IgD-negative memory B cell (primary cell): ENCODE data around the gene PDZK1IP1. TPM values are rescaled to one million over a fixed set of nuclear protein-coding genes. Genes with fewer than 3 reads are reported as not detected.

Experiments
- H3K27ac Mint-ChIP-seq, 3 donors: one replicate each; pipeline ENCODE4 v1.8.0; 2020 to 2022; ENCODE audit warnings: mild to moderate bottlenecking in 3 of 3, mixed read lengths in 3 of 3, moderate library complexity in 1 of 3
- H3K27me3 Mint-ChIP-seq: one replicate; pipeline ENCODE4 v1.8.0; 2021; ENCODE audit warnings: mixed read lengths
- H3K36me3 Mint-ChIP-seq: one replicate; pipeline ENCODE4 v1.8.0; 2020; ENCODE audit warnings: mild to moderate bottlenecking, mixed read lengths
- H3K4me1 Mint-ChIP-seq, 3 donors: one replicate each; pipeline ENCODE4 v1.8.0; 2020 to 2022; ENCODE audit warnings: mixed read lengths in 3 of 3, mild to moderate bottlenecking in 1 of 3
- H3K4me3 Mint-ChIP-seq, 4 donors: one replicate each; pipeline ENCODE4 v1.8.0; 2020 to 2022; ENCODE audit warnings: mild to moderate bottlenecking in 4 of 4, mixed read lengths in 4 of 4, moderate library complexity in 3 of 4
- H3K9me3 Mint-ChIP-seq, 3 donors: one replicate each; pipeline ENCODE4 v1.8.0; 2020 to 2021; ENCODE audit warnings: mixed read lengths in 3 of 3, mild to moderate bottlenecking in 1 of 3
- polyA plus RNA-seq: library from polyadenylated mRNA; unstranded; fragments of 300-500 nt; fragmentation: Illumina TruSeq; gene quantifications from one replicate; pipeline ENCODE4 v1.2.3, GENCODE V29; 2021

The PDZK1IP1 gene
- polyA plus RNA-seq, 1 donor from 2014 or later: 1.1 TPM

GRCh38 chr1:47227341-47228232, 37.8 kb upstream of the PDZK1IP1 start:
- H3K4me1 Mint-ChIP-seq: peaks cover 6 to 13% (median 12%) of the 10 kb centered on the region in 3 donors
- H3K9me3 Mint-ChIP-seq: peaks cover 0 to 2% (median 0%) of the 10 kb centered on the region in 3 donors
- H3K27me3 Mint-ChIP-seq: peaks cover 60% of the 10 kb centered on the region
- no peak overlapping the region for H3K27ac Mint-ChIP-seq
- peak overlapping the region in 1 of 4 donors; percentile 12 for H3K4me3 Mint-ChIP-seq
- peaks cover 2% of the 10 kb centered on the region for H3K36me3 Mint-ChIP-seq

- peak overlapping the region in 1 of 4 donors; percentile 12 for H3K4me3 Mint-ChIP-seq
- H3K27me3 Mint-ChIP-seq: peaks cover 55% of the 10 kb centered on the region
- peaks cover 6 to 13% (median 10%) of the 10 kb centered on the region in 3 donors for H3K4me1 Mint-ChIP-seq
- H3K9me3 Mint-ChIP-seq: peaks cover 0 to 2% (median 0%) of the 10 kb centered on the region in 3 donors
- no peak overlapping the region for H3K27ac Mint-ChIP-seq
- peaks cover 2% of the 10 kb centered on the region for H3K36me3 Mint-ChIP-seq
Measured at GRCh38 chr1:47226839-47227215, 37.0 kb upstream of the PDZK1IP1 start.

GRCh38 chr1:47226121-47226838, 36.4 kb upstream of the PDZK1IP1 start:
- H3K36me3 Mint-ChIP-seq: peaks cover 2% of the 10 kb centered on the region
- H3K4me1 Mint-ChIP-seq: peaks cover under 1 to 9% (median 5%) of the 10 kb centered on the region in 3 donors
- peak overlapping the region in 1 of 3 donors; percentile 39 for H3K27ac Mint-ChIP-seq
- peaks cover 49% of the 10 kb centered on the region for H3K27me3 Mint-ChIP-seq
- peak overlapping the region in 2 of 4 donors; percentile 74 to 92 for H3K4me3 Mint-ChIP-seq
- peaks cover 0 to 2% (median 0%) of the 10 kb centered on the region in 3 donors for H3K9me3 Mint-ChIP-seq

- Mint-ChIP-seq H3K36me3 (peaks cover 2% of the 10 kb centered on the region), H3K9me3 (peaks cover 0 to 2% (median 0%) of the 10 kb centered on the region in 3 donors), H3K27ac (peak overlapping the region in 1 of 3 donors; percentile 9), H3K27me3 (peaks cover 46% of the 10 kb centered on the region), H3K4me3 (peak overlapping the region in 2 of 4 donors; percentile 74 to 92), H3K4me1 (peaks cover 0 to 7% (median 4%) of the 10 kb centered on the region in 3 donors)
Measured at GRCh38 chr1:47225430-47226100, 35.7 kb upstream of the PDZK1IP1 start.

GRCh38 chr1:47224676-47225399, 35.0 kb upstream of the PDZK1IP1 start:
- H3K27ac Mint-ChIP-seq: no peak overlapping the region
- peaks cover 39% of the 10 kb centered on the region for H3K27me3 Mint-ChIP-seq
- peaks cover 0 to 1% (median 0%) of the 10 kb centered on the region in 3 donors for H3K9me3 Mint-ChIP-seq

GRCh38 chr1:47223921-47224675, 34.3 kb upstream of the PDZK1IP1 start:
- Mint-ChIP-seq H3K27ac (no peak overlapping the region), H3K4me3 (no peak overlapping the region), H3K36me3 (peaks cover under 1% of the 10 kb centered on the region), H3K9me3 (no peaks in the 10 kb centered on the region), H3K4me1 (peaks cover 0 to 3% (median 1%) of the 10 kb centered on the region in 3 donors), H3K27me3 (peaks cover 31% of the 10 kb centered on the region)

More at GRCh38 chr1:47224676-47225399, 35.0 kb upstream of the PDZK1IP1 start:
- H3K4me1 Mint-ChIP-seq: peaks cover 0 to 3% (median 2%) of the 10 kb centered on the region in 3 donors
- no peak overlapping the region for H3K4me3 Mint-ChIP-seq
- peaks cover 2% of the 10 kb centered on the region for H3K36me3 Mint-ChIP-seq

GRCh38 chr1:47223174-47223920, 33.5 kb upstream of the PDZK1IP1 start:
- no peak overlapping the region for H3K27ac Mint-ChIP-seq
- H3K9me3 Mint-ChIP-seq: no peaks in the 10 kb centered on the region
- peaks cover 25% of the 10 kb centered on the region for H3K27me3 Mint-ChIP-seq
- H3K4me1 Mint-ChIP-seq: peaks cover 0 to 3% (median 1%) of the 10 kb centered on the region in 3 donors
- H3K4me3 Mint-ChIP-seq: no peak overlapping the region
- H3K36me3 Mint-ChIP-seq: no peaks in the 10 kb centered on the region

GRCh38 chr1:47222476-47222875, 32.6 kb upstream of the PDZK1IP1 start:
- Mint-ChIP-seq H3K9me3 (no peaks in the 10 kb centered on the region), H3K36me3 (no peaks in the 10 kb centered on the region), H3K27me3 (peaks cover 17% of the 10 kb centered on the region), H3K4me1 (peaks cover 0 to 3% (median 1%) of the 10 kb centered on the region in 3 donors), H3K27ac (no peak overlapping the region), H3K4me3 (no peak overlapping the region)

GRCh38 chr1:47219590-47220220, 29.9 kb upstream of the PDZK1IP1 start:
- Mint-ChIP-seq H3K36me3 (no peaks in the 10 kb centered on the region), H3K4me3 (no peak overlapping the region), H3K4me1 (no peaks in the 10 kb centered on the region), H3K27me3 (peaks cover 2% of the 10 kb centered on the region), H3K27ac (no peak overlapping the region), H3K9me3 (no peaks in the 10 kb centered on the region)

GRCh38 chr1:47219001-47219400, 29.2 kb upstream of the PDZK1IP1 start:
- Mint-ChIP-seq H3K4me3 (no peak overlapping the region), H3K27me3 (peaks cover 2% of the 10 kb centered on the region), H3K27ac (no peak overlapping the region), H3K4me1 (no peaks in the 10 kb centered on the region), H3K9me3 (no peaks in the 10 kb centered on the region), H3K36me3 (no peaks in the 10 kb centered on the region)

GRCh38 chr1:47216278-47217059, 26.6 kb upstream of the PDZK1IP1 start:
- Mint-ChIP-seq H3K27me3 (peaks cover 4% of the 10 kb centered on the region), H3K36me3 (no peaks in the 10 kb centered on the region), H3K27ac (no peak overlapping the region), H3K4me3 (no peak overlapping the region), H3K9me3 (no peaks in the 10 kb centered on the region), H3K4me1 (no peaks in the 10 kb centered on the region)

- H3K4me1 Mint-ChIP-seq: no peaks in the 10 kb centered on the region
- H3K36me3 Mint-ChIP-seq: no peaks in the 10 kb centered on the region
- H3K27ac Mint-ChIP-seq: no peak overlapping the region
- peaks cover 3% of the 10 kb centered on the region for H3K27me3 Mint-ChIP-seq
- H3K9me3 Mint-ChIP-seq: no peaks in the 10 kb centered on the region
- no peak overlapping the region for H3K4me3 Mint-ChIP-seq
Measured at GRCh38 chr1:47215713-47216112, 25.9 kb upstream of the PDZK1IP1 start.
